Neural progenitor cell (in vitro differentiated cells): Measurements from ENCODE around the gene OARD1.

Experiments used
- EZH2 ChIP-seq: fragments of 200-600 bp; sonication (generic); IDR thresholded peaks from 2 replicates; pipeline ENCODE4 v1.6.1; 2017; ENCODE audit warnings: antibody characterized with exemption, mild to moderate bottlenecking, moderate library complexity
- TF ChIP-seq, protein P1 (sequence below): fragments of 200-600 bp; sonication (generic); IDR thresholded peaks from 2 replicates; pipeline ENCODE4 v1.5.1; 2017; ENCODE audit warnings: antibody characterized with exemption, mild to moderate bottlenecking

DNA sequence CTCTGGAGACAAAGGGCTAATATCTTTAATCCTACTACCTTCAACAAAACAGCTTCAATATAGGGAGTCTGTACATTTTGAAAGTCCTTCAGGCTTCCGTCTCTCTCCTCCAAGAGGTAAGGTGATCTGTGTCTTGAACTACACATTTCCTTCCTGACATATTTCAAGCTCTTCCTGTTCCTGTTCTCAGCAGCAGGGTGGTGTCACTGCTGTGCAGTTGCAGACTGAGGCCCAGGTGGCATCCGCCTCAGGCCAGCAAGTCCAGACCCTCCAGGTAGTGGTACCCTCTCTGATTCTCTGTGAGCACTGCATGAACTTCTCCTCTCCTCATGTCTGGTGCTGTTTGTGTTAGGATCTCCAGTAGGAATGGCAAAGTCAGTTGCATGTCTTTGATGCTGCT is 8.5 kb upstream of the OARD1 start:
- no peak for TF ChIP-seq EZH2
- TF ChIP-seq, protein P1, sequence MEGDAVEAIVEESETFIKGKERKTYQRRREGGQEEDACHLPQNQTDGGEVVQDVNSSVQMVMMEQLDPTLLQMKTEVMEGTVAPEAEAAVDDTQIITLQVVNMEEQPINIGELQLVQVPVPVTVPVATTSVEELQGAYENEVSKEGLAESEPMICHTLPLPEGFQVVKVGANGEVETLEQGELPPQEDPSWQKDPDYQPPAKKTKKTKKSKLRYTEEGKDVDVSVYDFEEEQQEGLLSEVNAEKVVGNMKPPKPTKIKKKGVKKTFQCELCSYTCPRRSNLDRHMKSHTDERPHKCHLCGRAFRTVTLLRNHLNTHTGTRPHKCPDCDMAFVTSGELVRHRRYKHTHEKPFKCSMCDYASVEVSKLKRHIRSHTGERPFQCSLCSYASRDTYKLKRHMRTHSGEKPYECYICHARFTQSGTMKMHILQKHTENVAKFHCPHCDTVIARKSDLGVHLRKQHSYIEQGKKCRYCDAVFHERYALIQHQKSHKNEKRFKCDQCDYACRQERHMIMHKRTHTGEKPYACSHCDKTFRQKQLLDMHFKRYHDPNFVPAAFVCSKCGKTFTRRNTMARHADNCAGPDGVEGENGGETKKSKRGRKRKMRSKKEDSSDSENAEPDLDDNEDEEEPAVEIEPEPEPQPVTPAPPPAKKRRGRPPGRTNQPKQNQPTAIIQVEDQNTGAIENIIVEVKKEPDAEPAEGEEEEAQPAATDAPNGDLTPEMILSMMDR = no peak
